ENCODE measurements around the gene KRTAP5-6.
"Not testable (repeated sequence)": the region's sequence is repeated elsewhere in the genome, so short reads cannot be mapped to it uniquely, and the experiment has no call there.

Gene KRTAP5-6

GRCh38 chr11:1660111-1660867 lies 36.7 kb upstream of the KRTAP5-6 start:
- no peak for FAIRE-seq
- no peak for DNase-seq (ENCODE audit: extremely low spot score, insufficient read length, low read depth)

GRCh38 chr11:1661454-1662269 lies 35.3 kb upstream of the KRTAP5-6 start:
- not testable (repeated sequence) for FAIRE-seq; DNase-seq (ENCODE audit: extremely low spot score, insufficient read length, low read depth)

DNA sequence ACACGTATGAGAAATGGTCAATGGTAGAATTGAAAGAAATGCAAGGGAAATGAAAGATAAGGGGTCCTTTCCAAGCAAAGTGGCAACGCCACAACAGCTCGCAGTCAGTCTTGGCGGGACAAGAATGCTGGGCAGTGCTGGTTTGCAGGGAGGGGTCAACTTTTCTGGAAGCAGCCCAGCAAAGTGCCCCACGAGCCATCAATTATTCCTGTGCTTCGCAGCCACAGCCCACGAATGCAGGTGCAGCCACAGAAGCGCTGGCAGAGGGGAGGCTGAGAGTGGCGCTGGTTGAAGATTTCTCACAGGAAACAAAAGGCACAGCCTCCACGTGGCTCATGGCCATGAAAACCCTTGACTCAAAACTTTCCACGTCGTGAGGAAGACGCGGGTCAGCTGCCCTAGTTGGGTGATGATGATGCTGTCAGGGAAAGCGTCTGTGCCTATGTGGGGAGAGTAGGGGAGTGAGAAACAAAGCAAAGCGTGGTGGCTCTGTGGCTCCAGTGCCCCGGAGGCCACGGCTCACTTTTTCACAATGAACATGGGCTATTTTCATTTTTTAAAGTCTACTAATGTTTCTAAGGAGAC lies 34.2 kb upstream of the KRTAP5-6 start:
- not testable (repeated sequence) for FAIRE-seq; DNase-seq (ENCODE audit: extremely low spot score, insufficient read length, low read depth)

DNA sequence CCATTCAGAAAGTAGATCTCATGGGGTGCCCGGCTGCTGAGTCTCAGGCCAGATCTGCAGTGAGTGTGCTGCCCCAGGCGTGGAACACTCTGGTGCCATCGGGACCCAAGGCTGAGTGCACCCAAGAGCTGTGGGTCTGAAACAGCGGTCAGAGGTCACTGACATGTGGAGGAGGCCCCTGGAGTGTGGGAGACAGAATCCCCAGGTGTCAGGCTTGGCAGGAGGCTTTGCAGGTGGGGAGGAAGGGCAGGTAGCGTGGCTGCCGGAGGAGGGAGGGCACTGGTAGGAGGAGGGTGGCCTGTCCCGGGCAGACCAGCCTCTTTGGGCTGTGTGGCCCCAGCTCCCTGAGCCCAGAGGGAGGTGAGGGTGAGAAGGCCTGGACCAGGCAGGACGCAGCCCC lies 31.7 kb upstream of the KRTAP5-6 start:
- DNase-seq (ENCODE audit: extremely low spot score, insufficient read length, low read depth) = no peak
- no peak for FAIRE-seq

GRCh38 chr11:1667121-1667850 lies 29.7 kb upstream of the KRTAP5-6 start:
- FAIRE-seq = no peak
- DNase-seq (ENCODE audit: extremely low spot score, insufficient read length, low read depth) = no peak

GRCh38 chr11:1667906-1668305 lies 29.1 kb upstream of the KRTAP5-6 start:
- FAIRE-seq (no peak), DNase-seq (ENCODE audit: extremely low spot score, insufficient read length, low read depth) (no peak)

DNA sequence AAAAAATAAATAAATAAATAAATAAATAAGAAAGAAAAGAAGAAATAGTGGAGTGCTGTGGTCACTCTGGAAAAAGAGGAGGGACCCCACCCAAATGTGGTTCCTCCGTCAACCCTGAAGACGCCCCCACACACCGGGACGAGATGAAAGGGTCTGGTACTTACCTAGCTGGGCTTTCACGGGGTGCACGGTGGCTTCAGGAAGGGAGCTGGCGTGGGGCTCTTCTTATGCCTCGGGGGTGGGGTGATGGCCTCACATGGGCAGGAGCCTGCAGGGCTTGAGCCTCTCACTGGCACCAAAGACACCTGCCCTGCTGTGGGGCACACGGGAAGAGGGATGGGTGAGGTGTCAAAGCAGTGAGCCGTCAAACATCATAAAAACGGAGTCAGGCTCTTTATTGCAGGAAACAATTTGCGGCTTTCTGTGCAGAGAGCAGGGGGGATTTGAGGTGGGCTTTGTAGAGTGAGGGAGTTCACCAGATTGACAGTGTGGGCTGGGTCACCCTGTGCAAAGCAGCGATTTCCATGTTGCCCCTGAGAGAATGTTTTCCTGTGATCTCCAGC lies 28.0 kb upstream of the KRTAP5-6 start:
- FAIRE-seq (no peak), DNase-seq (ENCODE audit: extremely low spot score, insufficient read length, low read depth) (no peak)

- DNase-seq (ENCODE audit: extremely low spot score, insufficient read length, low read depth) = no peak
- no peak for FAIRE-seq
These were observed 27.3 kb upstream of the KRTAP5-6 start for GRCh38 chr11:1669546-1670218.

DNA sequence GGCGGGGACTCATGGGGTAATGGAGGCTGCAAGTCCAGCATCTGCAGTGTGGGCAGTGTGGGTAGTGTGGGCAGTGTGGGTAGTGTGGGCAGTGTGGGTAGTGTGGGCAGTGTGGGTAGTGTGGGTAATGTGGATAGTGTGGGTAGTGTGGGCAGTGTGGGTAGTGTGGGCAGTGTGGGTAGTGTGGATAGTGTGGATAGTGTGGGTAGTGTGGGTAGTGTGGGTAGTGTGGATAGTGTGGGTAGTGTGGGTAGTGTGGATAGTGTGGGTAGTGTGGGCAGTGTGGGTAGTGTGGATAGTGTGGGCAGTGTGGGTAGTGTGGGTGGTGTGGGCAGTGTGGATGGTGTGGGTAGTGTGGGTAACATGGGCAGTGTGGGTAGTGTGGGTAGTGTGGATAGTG lies 26.5 kb upstream of the KRTAP5-6 start:
- FAIRE-seq; DNase-seq (ENCODE audit: extremely low spot score, insufficient read length, low read depth): not testable (repeated sequence)

DNA sequence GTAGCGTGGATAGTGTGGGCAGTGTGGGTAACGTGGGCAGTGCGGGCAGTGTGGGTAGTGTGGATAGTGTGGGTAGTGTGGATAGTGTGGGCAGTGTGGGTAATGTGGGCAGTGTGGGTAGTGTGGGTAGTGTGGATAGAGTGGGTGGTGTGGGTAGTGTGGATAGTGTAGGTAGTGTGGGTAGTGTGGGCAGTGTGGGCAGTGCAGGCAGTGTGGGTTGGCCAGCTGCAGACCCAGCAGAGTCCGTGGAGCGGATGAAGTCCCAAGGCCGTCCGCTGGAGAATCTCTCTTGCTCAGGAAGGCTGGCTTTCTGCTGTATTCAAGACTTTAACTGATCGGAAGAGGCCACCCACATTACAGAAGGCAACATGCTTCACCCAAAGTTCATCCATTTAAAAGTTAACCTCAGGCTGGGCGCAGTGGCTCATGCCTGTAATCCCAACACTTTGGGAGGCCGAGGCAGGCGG lies 26.1 kb upstream of the KRTAP5-6 start:
- FAIRE-seq (no peak), DNase-seq (ENCODE audit: extremely low spot score, insufficient read length, low read depth) (no peak)

DNA sequence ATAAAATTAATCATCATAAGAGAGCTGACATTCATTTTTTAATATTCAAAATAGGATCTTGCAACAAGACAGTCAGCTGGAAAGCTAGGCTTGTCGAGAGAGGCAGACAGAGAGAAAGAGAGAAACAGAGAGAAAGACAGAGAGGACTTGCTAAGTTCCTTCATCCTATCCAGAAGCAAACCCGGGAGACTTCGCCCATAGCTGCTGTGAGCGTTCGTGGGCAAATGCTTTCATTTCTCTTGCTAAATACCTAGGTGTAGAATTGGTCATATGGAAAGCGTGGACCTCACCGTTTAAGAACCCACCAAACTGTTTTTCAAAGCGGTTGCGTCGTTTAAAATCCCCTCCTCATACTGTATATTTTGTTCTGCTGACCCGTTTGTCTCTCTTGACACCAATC lies 25.3 kb upstream of the KRTAP5-6 start:
- FAIRE-seq (no peak), DNase-seq (ENCODE audit: extremely low spot score, insufficient read length, low read depth) (no peak)

GRCh38 chr11:1672613-1673350 lies 24.2 kb upstream of the KRTAP5-6 start:
- FAIRE-seq (no peak), DNase-seq (ENCODE audit: extremely low spot score, insufficient read length, low read depth) (no peak)

GRCh38 chr11:1673446-1674172 lies 23.4 kb upstream of the KRTAP5-6 start:
- DNase-seq (ENCODE audit: extremely low spot score, insufficient read length, low read depth) (no peak), FAIRE-seq (no peak)

DNA sequence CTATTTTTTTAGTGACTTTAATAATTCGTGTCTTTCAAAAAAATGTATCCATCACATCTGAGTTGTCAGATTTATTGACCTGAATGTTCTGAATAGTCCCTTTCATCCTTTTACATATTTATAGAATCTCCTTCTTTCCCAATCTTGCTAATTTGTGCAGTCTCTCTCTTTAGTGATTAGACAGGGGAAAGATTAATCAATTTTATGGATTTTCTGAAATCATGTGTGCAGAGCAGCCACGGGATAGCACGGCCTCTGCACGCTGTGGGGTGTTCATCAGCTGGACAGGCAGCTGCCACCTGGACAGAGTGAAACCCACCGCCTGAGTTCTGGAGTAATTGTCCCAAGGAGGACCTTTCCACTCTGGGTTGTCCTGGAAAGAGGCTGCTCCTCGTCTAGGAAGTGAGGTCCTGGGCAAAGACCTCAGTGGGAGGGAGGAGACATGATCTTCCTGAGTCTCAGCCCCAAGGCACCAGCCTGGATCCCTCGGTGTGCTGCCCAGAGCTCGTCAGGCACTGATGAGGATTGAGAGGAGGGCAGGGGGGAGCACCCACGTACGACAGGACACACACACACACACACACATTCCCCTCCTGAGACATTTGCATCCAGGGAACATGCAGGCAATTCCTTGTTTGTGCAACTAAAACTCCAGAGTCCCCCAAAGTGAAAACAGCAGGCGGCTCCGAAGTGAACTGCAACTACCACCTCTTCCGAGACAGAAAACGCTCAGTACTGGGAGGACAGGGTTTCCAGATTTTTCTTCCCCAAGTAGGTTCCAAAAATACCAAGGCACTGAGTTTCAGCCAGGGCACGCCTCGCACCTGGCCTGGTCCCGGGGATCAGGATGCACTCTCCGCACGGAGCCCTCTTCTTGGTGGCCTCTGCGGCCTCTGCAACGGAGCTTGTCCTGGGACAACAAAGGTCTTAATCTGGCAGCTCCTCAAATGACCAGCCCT lies 22.5 kb upstream of the KRTAP5-6 start:
- no peak for DNase-seq (ENCODE audit: extremely low spot score, insufficient read length, low read depth)
- no peak for FAIRE-seq

GRCh38 chr11:1675536-1676228 lies 21.3 kb upstream of the KRTAP5-6 start:
- DNase-seq (ENCODE audit: extremely low spot score, insufficient read length, low read depth) (no peak), FAIRE-seq (no peak)

DNA sequence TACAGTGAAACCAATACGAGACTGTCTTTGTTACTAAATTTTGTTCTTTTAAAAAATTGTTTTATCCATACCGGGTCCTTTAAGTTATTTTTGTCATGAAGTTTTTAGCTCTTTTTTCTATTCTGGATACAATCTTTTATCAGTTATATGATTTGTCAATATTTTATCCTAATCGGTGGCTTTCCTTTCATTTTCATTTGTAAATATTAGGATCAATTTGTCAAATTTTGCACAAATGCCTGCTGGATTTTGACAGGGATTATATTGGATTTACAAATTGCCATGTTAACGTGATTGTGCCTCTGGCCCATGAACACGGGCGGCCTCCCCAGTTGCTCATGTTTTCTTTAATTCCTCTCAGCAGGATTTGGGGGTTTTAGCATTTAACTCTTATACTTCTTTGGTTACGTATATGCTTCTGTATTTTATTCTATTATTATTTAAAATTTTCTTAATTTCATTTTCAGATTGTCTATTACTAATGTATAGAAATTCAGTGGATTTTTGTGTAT lies 20.7 kb upstream of the KRTAP5-6 start:
- DNase-seq (ENCODE audit: extremely low spot score, insufficient read length, low read depth) = no peak
- no peak for FAIRE-seq
